HG03064 (cell line): ENCODE results near the gene ZFAND5.

Source experiments
- ATAC-seq: cut with Tn5 transposase; IDR thresholded peaks from one replicate; pipeline ENCODE4 v1.9.1; 2021; ENCODE audit warnings: low read depth; ENCODE audit not compliant: unreplicated experiment

Gene ZFAND5

DNA sequence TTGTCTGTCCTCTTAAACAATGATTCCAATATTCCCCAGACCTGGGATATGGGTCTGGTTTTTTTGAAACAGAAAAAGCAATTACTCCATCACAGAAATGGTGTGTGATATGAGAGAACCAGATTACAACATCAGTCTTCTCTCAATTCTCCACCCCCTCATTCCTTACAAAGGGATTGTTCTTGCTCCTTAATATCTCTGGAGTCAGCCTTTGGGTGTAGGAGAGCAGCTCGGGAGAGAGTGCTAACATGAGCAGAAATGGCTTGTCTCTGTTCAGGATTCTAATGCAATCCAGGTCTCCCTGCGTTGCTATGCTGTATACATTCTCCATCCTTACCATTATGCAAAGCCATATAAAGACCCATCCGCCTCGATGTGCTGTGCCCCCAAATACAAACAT is 32.7 kb downstream of the ZFAND5 start:
- no peak for ATAC-seq

DNA sequence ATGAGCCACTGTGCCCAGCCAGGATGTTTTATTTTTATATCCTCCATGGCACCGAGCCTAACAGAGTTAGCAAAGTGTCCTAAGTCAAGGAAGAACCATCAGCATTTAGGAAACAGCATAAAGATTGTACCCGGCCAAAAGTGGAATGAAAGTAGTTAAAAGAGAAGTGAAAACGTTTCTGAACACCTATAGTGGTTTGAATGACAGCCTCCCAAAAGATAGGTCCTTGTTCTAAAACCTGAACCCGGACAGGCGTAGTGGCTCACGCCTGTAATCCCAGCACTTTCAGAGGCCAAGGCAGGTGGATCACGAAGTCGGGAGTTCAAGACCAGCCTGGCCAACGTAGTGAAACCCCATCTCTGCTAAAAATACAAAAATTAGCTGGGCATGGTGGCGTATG is 37.4 kb downstream of the ZFAND5 start:
- ATAC-seq: no peak

DNA sequence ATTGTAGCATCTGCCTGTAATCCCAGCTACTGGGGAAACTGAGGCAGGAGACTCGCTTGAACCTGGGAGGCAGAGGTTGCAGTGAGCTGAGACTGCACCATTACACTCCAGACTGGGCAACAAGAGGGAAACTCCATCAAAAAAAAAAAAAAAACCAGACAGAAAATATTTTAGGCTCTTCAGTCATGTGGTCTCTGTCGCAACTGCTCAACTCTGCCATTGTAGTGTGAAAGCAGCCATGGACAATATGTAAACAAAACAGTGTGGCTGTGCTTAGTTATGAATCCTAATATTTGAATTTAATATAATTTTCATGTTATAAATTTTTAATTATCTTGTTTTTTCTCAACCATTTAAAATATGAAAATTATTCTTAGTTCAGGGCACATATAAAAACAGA is 38.4 kb downstream of the ZFAND5 start:
- no peak for ATAC-seq

DNA sequence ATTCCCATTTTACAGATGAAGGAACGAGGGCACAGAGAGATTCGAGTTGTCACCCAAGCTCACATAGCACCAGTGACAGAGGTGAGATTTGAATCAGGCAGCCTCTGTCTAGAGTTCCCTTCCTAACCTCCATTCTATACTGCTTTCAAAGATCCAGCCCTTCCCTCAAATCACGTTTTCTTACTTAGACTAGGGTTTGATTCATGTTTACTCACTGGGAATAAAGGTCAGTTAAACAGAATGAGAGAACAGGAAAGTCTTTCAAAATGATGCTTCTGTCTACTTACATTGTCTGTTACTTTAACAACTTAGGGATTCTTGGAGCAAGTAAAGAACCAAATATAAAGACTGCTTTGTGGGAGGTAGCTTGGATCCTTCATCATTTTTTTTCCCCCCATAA is 40.0 kb downstream of the ZFAND5 start:
- no peak for ATAC-seq

DNA sequence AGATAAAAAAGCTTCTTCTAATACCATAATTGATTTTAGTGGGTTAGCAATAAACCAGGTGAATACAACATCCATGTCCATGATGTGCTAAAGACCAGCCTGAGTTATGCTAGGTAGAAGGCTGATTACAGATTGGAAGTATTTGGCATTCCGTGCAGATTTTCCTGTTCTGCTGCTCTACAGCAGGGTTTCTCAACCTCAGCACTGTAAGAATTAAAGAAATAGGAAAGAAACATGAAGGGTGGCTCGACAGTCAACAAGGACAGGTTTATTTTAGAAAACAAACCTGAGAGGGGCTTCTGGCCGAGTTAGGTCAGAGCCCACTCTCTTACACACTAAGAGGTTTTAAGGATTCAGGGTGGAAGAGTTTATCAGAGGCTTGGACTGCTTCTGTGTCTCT is 42.3 kb downstream of the ZFAND5 start:
- ATAC-seq: no peak

DNA sequence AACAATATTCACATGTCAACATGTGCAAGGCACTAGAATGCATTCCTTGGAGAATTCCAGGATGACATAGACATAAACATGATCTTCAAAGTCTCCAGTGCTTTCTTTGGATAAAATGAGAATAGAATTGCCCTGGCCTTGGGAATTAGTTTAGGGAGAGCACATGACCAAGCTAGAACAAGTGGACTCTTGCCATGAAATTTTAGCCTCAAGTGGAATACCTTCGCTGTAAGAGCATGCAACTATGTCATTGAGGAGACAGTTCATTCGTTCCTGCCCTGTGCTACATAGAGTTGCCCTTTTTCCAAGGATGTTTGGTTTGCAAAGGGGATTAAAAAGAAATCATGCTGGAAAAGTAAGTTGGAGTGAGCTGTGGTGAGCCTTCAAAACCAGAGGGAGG is 42.7 kb downstream of the ZFAND5 start:
- no peak for ATAC-seq

DNA sequence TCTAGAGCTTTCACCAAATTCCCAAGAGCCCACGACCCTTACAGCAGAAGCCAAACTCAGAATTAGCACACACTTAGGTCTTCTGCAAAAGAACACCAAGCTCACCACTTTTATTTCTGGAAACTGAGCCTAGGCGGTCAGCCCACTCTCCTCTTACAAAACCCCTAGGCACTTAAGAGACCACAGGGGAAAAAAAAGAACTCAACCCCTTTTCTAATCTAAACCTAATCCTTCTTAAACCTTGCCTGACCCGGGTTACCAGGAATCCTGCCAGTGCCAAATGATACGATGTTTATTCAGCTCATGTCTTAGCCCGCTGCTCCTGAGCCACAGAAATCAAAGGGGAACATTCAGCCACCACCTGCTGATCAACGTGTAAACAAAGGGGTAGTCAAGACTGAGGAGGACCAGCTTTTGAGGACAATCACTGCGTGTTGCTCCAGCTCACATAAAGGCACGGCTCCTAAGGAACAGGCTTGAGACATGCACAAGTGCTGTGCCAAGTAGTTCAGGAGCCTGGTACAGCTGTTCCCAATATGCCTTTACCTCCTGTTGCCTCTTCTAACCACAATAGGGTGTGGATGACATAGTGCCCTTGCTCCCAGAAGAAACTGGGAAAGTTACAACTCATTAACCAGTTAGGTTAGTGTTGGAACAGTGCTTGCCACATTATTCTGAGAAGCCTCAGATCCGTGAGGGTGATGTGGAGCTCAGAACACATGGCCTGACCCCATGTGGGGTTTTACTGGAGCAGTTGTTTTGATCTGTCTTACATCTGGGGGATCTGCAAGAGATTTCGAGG is 49.3 kb downstream of the ZFAND5 start:
- no peak for ATAC-seq

DNA sequence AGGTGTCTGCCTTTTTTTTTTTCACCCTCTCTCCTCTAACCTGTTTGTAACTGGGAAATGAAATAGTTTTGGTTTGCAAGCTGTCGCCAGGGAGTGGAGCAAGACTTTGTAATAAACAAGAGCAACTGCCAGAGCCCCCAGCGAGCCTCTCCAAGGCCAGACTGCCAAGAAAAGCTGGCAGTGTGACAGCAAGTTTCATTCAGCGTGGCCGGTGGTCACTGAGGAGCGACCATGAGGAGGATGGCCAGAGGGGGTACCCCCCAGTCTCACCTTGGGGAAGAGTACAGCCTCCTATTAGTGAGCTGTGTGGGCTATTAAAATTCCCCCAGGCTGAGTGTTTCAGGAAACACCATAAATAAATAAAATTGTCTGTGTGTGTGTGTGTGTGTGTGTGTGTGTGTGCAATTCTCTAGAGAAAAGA is 49.9 kb downstream of the ZFAND5 start:
- ATAC-seq: no peak

DNA sequence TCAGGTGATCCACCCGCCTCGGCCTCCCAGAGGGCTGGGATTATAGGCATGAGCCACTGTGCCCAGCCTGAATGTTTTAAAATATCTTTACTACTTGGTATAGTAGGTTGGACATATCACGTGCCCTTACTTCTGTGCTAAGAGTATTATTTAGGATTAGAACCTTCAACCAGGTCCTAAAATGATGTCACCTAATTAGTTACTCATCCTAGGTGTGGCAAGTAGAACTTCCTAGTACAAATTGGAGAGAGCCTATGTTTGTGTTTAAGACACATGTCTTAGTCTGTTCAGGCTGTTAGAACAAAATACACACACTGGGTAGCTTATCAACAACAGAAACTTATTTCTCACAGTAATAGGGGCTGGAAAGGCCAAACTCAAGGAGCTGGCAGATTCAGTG is 51.5 kb downstream of the ZFAND5 start:
- no peak for ATAC-seq

DNA sequence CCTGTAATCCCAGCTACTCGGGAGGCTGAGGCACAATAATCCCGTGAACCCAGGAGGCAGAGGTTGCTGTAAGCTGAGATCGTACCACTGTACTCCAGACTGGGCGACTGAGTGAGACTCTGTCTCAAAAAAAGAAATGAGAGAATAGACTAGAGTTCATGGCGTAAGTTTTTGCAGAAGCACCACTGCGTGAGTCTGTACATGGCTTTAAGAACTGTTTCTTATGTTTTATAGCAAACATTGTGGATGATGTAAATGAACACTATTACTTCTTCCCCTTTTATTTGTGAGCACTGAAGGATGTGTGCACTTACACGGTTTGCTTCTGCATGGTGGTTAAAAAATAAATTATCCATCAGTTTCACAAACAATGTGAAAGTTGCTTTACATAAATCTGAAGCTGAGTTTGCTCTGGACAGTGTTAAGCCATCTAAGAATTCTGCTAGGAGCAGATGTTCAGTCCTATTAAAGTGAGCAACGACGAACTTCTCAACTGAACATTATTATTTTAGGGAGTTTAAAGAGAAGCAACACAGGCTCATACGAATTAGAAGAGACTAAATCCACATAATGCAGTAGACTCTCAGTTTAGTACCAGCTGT is 52.5 kb downstream of the ZFAND5 start:
- no peak for ATAC-seq

DNA sequence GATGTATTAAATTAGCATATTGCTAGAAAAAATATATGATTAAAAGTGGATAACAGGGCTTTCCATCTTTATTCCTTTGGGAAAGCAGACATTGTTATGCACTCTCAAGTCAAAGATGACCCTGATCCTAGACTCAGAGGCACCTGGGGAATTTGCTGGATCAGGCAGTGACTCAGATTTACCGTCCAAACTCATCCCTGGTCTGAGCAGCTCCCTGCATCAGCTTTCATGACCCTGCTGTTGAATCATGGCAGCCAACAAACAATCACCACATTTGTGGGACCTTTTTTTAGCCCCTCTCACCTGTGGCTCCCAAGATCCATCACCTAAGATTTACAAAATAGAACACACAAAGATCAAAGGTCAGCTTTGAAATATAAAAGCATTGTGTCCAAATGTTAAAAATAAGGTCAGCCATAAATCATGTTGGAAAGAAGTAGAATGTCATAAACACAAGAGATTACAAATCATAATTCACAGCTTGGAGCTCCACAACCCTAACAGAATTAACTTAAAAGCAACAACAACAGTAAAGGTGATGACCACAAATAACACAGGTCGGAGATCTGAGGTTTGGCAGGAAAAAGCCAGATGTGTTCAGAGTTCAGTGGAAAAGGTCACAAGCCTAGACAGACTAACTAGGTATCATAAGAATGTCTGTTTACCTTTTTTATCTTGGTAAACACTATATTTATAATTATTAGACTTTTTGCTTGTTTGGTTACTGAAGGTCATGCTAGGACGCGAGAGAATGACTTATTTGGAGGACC is 55.5 kb downstream of the ZFAND5 start:
- ATAC-seq: no peak

DNA sequence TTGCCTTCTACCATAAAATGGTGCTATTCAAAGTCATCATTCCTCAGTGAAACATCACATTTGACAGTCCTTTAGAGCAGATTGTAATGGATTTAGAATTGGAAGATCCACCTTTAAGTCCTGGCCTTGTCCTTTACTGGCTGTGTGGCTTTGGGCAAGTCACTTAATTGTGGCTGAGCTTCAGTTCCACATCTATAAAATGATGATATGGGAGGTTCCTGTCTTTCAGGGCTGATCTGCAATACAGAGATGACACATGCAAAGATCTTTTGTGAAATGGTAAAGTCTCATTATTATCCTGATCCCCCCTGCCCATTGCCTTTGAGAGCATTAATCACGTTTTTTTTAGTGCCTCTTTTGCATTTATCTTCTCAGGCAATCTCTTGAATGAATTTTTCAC is 58.2 kb downstream of the ZFAND5 start:
- ATAC-seq: no peak

DNA sequence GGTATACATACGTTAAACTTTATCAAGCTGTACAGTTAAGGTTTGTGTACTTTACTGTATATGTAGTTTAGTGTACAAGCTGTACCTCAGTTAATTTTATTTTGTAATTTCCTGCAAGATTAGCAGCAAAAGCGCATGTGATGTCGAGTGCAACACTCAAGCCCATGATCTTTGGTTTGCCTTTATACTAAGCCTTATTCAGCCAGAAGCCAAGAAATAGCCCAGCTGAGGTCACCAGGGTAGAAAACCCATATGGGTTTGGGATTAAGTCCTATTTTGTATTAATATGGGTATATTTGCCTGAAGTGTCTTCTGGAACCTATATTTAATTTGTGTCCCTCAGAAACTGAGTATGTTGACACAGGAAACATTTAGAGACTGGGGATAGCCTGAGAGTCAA is 59.3 kb downstream of the ZFAND5 start:
- no peak for ATAC-seq

DNA sequence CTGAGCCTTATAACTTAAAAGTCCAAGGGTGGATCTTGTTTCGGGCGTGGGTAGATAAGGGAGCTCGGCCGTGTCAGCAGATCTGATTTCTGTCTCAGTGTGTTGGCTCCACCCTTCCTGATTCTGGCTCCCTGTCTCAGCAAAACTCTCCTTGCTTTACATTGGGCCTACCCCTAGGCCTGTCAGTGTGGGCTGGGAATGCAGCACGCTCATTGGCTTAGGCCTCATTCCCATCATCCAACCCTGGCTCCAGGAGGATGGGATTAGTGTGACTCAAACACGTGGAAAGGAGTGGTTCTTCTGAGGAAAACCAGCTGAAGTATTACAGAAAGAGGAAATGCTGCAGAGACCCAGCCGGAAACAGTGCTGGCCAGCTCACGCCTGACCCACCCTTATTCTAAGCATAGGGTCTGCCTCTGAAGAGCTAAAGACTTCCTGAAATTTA is 59.9 kb downstream of the ZFAND5 start:
- ATAC-seq: peak; percentile 67

DNA sequence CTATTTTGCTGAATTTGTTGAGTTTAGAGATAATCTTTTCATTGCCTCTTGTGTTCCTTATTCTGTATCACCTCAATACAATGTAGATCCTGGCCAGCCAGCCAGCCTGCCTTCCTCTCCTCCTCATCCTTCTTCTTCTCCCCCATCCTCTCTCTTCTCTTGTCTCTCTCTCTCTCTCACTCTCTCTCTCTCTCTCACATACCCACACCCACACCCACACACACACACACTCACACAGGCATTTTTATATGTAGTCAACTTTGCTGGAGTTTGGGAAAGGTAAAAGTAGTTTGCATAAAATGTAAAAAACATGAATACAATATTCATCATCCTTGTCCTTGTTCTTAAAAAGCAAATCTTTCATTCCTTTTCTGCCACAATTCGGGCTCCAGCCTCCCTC is 60.5 kb downstream of the ZFAND5 start:
- ATAC-seq: no peak
